Coronary artery (tissue), 2 donors: Measurements from ENCODE around the gene ALPK1.
"Not testable (repeated sequence)": the region's sequence is repeated elsewhere in the genome, so short reads cannot be mapped to it uniquely, and the experiment has no call there.

Source experiments
- DNase-seq: peaks from one replicate; pipeline ENCODE4 v3.0.0-alpha.2; 2017; ENCODE audit warnings: low spot score
- H3K27ac ChIP-seq, 2 donors: fragments of 200-600 bp; sonication (generic); one replicate each; pipeline ENCODE4 v1.5.1; 2016 to 2019
- H3K4me3 ChIP-seq: fragments of 200-600 bp; sonication (generic); 2 replicates; pipeline ENCODE4 v1.5.1; 2016; ENCODE audit warnings: mild to moderate bottlenecking, moderate library complexity
- CTCF ChIP-seq: fragments of 200-600 bp; sonication (generic); IDR thresholded peaks from one replicate; pipeline ENCODE4 v1.5.1; 2019; ENCODE audit warnings: antibody characterized with exemption

ALPK1 gene

GRCh38 chr4:112425823-112426222 lies 128.7 kb downstream of the ALPK1 start:
- no peak for TF ChIP-seq CTCF
- H3K4me3 ChIP-seq, result no peak overlapping the region
- no peak overlapping the region for H3K27ac ChIP-seq
- DNase-seq, result no peak

GRCh38 chr4:112426416-112426815 lies 129.2 kb downstream of the ALPK1 start:
- no peak for TF ChIP-seq CTCF
- DNase-seq, result no peak

GRCh38 chr4:112431158-112431557 lies 134.0 kb downstream of the ALPK1 start:
- no peak overlapping the region for H3K27ac ChIP-seq
- no peak for DNase-seq
- no peak for TF ChIP-seq CTCF
- H3K4me3 ChIP-seq, result no peak overlapping the region

More at GRCh38 chr4:112426416-112426815, 129.2 kb downstream of the ALPK1 start:
- H3K27ac ChIP-seq, result no peak overlapping the region
- H3K4me3 ChIP-seq, result no peak overlapping the region

- Histone ChIP-seq H3K27ac (no peak overlapping the region), H3K4me3 (no peak overlapping the region)
- TF ChIP-seq CTCF, result no peak
- DNase-seq, result no peak
Measured at GRCh38 chr4:112436987-112437386, 139.8 kb downstream of the ALPK1 start.

GRCh38 chr4:112442226-112442625 lies 145.1 kb downstream of the ALPK1 start:
- not testable (repeated sequence) for DNase-seq, H3K4me3 ChIP-seq, H3K27ac ChIP-seq

- DNase-seq, result no peak
- no peak overlapping the region for H3K27ac ChIP-seq
- no peak for TF ChIP-seq CTCF
- no peak overlapping the region for H3K4me3 ChIP-seq
Measured at GRCh38 chr4:112448306-112449132, 151.3 kb downstream of the ALPK1 start.

GRCh38 chr4:112449708-112450107 lies 152.5 kb downstream of the ALPK1 start:
- DNase-seq, result no peak
- no peak for TF ChIP-seq CTCF
- H3K4me3 ChIP-seq, result no peak overlapping the region
- H3K27ac ChIP-seq, result no peak overlapping the region
